Measurements from ENCODE around the gene TRIM29.

DNA sequence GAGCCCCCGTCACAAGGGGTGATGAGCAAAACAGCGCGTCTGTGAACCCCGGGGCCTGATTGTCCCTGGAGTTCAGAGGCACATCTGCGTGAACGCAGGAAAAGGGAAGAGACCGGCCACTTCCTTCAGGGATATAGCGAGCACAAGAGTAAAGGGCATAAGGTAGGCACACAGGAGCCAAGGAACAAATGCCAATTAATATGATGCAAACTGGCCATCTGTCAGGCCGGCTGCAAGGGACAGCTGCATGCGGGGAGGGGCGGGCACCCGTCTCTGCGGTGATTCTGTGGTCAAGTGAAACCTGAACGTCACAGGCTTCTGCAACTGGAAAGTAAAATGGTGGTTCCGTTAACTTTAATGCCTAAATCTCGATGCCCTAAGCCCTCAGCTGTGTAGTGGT is 64.7 kb downstream of the TRIM29 start:
- TF ChIP-seq EZH2 (IDR thresholded peaks at IDR 0.05): no peak
- TF ChIP-seq, protein P1, sequence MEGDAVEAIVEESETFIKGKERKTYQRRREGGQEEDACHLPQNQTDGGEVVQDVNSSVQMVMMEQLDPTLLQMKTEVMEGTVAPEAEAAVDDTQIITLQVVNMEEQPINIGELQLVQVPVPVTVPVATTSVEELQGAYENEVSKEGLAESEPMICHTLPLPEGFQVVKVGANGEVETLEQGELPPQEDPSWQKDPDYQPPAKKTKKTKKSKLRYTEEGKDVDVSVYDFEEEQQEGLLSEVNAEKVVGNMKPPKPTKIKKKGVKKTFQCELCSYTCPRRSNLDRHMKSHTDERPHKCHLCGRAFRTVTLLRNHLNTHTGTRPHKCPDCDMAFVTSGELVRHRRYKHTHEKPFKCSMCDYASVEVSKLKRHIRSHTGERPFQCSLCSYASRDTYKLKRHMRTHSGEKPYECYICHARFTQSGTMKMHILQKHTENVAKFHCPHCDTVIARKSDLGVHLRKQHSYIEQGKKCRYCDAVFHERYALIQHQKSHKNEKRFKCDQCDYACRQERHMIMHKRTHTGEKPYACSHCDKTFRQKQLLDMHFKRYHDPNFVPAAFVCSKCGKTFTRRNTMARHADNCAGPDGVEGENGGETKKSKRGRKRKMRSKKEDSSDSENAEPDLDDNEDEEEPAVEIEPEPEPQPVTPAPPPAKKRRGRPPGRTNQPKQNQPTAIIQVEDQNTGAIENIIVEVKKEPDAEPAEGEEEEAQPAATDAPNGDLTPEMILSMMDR (IDR thresholded peaks at IDR 0.05): no peak

Measured in neural progenitor cell (in vitro differentiated cells).